Measurements from ENCODE around the gene TBC1D16.

The TBC1D16 gene

GRCh38 chr17:80026359-80027042 lies 9.2 kb downstream of the TBC1D16 start:
- in situ Hi-C loops (cut with MboI; ENCODE audit: low sequenced_read_pairs) = no loop called here

- in situ Hi-C loops (cut with MboI; ENCODE audit: low sequenced_read_pairs) = no loop called here
These were observed 9.9 kb downstream of the TBC1D16 start for GRCh38 chr17:80025796-80026195.

- in situ Hi-C loops (cut with MboI; ENCODE audit: low sequenced_read_pairs) = no loop called here
These were observed 10.5 kb downstream of the TBC1D16 start for GRCh38 chr17:80025140-80025539.

DNA sequence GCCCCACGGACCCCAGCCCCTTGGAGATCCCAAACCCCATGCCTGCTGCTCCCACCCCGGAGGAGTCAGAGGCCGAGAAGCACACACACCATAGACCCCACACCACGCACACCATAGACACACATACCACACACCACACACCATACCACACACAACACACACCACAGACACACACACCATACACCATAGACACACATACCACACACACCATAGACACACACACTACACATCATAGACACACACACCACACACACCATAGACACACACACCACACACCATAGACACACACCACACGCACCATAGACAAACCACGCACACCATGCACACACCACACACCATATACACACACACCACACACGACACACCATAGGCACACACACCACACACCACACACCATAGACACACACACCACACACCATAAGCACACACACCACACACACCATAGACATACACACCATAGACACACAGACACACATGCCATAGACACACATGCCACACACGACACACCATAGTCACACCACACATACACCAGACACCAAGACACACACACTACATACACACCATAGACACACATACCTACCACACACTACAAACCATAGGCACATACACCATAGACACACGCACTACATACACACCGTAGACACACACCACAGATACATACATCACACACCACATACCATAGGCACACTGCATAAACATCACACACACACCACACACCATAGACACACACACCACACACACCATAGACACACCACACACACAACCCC lies 11.3 kb downstream of the TBC1D16 start:
- in situ Hi-C loops (cut with MboI; ENCODE audit: low sequenced_read_pairs) = no loop called here

- in situ Hi-C loops (cut with MboI; ENCODE audit: low sequenced_read_pairs) = no loop called here
These were observed 12.0 kb downstream of the TBC1D16 start for GRCh38 chr17:80023481-80024205.

DNA sequence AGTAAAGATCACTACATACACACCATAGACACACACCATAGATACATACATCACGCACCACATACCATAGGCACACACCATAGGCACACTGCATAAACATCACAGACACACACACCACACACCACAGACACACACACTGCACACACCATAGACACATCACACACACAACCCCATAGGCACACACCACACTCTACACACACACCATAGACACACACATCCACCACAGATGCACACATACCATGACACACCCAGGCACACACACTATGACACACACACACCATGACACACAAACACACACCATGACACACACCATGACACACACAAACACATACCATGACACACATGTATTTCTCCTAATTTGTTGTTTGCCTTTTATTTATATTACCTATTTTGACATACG lies 14.1 kb downstream of the TBC1D16 start:
- in situ Hi-C loops (cut with MboI; ENCODE audit: low sequenced_read_pairs) = no loop called here

GRCh38 chr17:80018917-80019651 lies 16.6 kb downstream of the TBC1D16 start:
- in situ Hi-C loops (cut with MboI; ENCODE audit: low sequenced_read_pairs) = no loop called here

DNA sequence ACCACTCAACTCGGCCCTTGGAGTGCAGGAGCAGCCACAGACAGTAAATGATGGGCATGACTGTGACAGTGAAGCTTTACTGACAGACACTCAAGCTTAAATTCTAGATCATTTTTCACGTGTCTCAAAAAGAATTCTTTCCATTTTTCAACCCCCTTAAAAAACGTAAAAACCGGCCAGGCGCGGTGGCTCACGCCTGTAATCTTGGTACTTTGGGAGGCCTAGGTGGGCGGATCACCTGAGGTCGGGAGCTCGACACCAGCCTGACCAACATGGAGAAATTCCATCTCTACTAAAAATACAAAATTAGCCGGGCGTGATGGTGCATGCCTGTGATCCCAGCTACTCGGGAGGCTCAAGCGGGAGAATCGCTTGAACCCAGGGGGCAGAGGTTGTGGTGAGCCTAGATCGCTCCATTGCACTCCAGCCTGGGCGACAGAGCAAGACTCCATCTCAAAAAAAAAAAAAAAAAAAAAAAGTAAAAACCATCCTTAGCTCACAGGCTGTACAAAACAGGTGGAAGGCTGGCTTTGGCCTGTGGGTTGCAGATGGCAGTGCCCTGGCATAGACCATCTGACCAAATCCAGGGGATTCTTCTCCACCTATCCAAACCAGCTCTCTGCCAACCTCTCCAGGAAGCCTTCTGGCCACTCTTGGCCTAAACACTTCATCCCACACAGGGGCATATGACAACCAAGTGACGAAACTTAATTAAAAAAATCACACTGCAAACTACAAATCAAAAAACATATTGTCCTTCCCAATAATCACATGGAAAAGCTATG lies 18.3 kb downstream of the TBC1D16 start:
- in situ Hi-C loops (cut with MboI; ENCODE audit: low sequenced_read_pairs) = no loop called here

- in situ Hi-C loops (cut with MboI; ENCODE audit: low sequenced_read_pairs) = no loop called here
These were observed 22.6 kb downstream of the TBC1D16 start for GRCh38 chr17:80012765-80013741.

DNA sequence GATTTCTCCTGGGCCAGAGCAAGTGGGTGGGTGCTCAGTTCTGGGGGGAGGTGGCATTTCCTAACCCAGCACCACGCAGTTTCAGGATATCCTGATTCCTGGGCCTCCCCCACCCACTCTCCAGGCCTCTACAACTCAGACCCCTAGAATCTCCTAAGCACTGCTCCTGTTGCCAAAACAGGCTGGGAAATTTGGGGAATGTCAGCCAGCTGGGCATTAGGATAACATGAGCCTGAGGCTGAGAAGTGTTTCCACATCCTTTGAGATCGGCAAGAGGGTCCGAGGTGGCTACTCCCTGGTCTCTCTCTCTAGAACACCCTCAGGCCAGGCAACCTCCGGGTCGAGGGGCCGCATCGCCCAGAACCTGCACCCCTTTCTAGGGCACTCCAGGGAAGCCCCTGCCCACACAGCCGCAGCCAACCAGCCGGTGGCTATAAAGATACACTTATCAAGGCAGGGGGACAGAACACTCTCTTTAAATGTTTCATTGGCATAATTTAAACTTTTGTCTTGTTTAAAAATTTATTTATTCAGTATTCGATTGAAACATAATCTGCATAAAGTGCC lies 23.6 kb downstream of the TBC1D16 start:
- in situ Hi-C loops (cut with MboI; ENCODE audit: low sequenced_read_pairs) = no loop called here

DNA sequence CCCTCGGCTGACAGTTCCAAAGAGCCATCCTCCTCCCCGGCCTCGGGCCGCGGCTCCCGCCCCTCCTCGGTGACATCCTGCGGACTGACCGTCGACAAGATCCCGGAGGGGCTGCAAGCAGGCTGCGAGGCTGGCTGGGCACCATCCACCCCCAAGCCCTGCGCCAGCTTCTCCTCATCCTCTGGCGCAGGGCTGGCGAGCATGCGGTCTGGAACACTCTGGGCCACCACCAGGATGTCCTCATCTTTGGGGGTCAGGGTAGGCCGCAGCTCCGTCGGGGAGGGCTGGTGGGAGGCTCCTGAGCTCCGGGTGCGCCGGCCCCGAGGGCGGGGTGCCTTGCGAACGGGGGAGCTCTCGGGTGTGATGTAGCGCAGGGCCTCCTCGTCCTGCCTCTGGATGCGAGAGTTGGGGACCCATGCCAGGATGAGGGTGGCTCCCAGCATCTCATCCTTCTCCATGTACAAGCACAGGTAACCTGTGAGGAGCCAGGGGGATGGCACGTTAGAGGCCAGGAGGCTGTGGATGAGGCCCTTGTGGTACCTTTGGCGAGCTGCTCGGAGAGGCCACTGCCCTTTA lies 25.3 kb downstream of the TBC1D16 start:
- in situ Hi-C loops (cut with MboI; ENCODE audit: low sequenced_read_pairs) = no loop called here

DNA sequence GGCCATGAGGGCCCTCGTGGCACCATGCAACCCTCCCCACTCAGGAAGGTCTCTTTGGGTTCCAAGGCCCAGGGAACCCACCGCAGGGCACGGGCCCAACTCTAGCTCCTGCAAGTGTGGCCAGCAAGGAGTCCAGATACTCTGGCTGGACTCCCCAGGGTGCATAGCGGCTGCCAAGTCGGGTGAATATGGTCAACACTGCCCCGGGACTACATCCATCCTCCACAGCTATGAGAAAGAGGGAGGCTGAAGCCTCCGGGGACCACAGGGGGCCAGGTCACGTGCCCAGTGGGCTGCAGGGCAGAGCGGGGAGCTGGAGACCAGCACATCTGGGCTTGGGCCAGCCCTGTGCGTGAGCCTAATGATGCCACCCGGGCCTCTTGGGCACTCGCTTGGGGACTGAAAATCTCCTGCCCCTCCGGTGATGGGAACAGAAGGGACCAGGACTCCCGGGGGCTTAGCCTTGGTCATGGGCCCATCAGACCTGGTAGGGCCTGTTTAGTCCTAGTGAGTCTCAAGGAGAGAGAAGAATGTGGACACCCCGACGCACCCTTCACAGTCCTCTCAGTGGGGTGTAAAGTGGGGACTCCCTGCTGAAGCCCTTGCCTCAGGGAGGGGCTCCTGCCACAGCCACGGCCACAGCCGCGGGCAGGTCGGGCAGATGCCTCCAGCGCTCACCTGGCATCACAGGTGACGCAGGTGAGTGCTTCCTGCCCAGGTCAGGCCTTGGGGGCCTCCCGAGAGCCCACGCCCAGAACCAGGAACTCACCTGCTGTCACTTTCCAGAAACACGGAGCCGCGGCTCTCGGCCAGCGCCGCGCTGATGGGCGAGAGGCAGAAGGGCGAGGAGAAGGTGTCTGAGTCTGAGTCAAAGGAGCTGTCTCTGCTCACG lies 26.0 kb downstream of the TBC1D16 start:
- in situ Hi-C loops (cut with MboI; ENCODE audit: low sequenced_read_pairs) = no loop called here

DNA sequence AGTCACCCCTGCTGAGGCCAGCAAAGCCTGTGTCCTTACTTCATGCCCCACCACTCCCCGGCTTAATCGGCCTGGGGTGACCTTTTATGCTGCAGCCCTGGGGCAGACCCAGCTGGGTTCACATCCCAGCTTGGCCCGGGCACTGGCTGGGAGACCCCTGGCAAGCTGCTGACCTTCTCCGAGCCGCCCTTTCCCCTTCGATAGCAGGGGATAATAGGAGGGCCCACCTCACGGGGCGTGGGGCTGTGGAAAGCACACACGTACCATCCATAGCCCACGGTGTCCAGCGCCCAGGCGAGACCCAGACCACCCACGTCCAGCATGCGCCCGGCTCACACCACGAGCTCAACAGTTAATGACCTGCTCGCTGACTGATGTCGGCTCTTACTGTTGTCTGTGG lies 26.8 kb downstream of the TBC1D16 start:
- in situ Hi-C loops (cut with MboI; ENCODE audit: low sequenced_read_pairs) = no loop called here

GRCh38 chr17:80008383-80008840 lies 27.3 kb downstream of the TBC1D16 start:
- in situ Hi-C loops (cut with MboI; ENCODE audit: low sequenced_read_pairs) = no loop called here

- in situ Hi-C loops (cut with MboI; ENCODE audit: low sequenced_read_pairs) = no loop called here
These were observed 27.7 kb downstream of the TBC1D16 start for GRCh38 chr17:80007939-80008338.

DNA sequence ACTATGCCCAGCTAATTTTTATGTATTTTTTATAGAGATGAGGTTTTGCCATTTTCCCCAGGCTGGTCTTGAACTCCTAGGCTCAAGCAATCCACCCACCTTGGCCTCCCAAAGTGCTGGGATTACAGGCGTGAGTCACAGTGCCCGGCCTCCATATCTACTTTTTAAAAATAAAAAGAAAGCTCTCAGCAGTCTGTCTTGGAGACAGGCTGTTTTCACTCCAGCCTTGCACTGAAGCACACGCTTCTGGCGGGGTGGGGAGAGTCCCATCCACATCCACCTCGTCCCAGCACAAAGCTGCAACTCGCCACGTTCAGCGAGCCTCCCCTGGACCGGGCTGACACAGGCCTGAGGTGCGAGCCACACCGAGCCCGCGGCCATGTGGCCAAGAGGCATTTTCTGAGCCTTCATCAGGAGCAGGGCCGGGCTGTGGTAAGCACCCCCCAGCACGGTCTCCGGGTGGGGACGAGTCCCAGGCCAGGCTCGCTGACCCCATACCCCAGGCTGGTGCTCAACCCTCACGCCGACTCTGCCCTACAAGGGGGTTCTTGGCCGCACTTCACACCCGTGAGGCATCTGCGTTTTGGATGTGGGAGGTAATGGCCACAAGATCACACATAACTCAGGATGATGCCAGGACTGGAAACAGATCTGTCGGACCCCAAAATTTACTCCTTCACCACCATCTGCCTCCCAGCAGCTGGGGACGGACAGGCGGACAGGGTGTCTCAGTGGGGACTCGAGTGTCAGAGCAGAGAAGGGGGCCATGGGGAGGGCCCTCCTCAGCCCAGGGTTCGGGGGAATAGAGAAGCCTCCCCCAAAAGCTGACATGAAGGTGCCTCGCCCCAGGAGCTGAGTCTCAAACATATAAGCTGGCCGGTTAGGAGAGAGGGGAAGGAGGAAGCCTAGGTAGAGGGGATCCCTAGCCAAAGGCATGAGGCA lies 28.6 kb downstream of the TBC1D16 start:
- in situ Hi-C loops (cut with MboI; ENCODE audit: low sequenced_read_pairs) = no loop called here
